CD4-positive, alpha-beta T cell treated with Interleukin-4 for 1 hour (primary cell): ENCODE data around the gene SH3PXD2B.
A peak's percentile ranks its signal among the peaks of the same experiment; 100 is the strongest.
"Not testable (repeated sequence)": the region's sequence is repeated elsewhere in the genome, so short reads cannot be mapped to it uniquely, and the experiment has no call there.

ENCODE experiments used
- DNase-seq, 2 donors: peaks; one replicate each; pipeline ENCODE4 v3.0.0-alpha.2; 2020 to 2022

The SH3PXD2B gene

DNA sequence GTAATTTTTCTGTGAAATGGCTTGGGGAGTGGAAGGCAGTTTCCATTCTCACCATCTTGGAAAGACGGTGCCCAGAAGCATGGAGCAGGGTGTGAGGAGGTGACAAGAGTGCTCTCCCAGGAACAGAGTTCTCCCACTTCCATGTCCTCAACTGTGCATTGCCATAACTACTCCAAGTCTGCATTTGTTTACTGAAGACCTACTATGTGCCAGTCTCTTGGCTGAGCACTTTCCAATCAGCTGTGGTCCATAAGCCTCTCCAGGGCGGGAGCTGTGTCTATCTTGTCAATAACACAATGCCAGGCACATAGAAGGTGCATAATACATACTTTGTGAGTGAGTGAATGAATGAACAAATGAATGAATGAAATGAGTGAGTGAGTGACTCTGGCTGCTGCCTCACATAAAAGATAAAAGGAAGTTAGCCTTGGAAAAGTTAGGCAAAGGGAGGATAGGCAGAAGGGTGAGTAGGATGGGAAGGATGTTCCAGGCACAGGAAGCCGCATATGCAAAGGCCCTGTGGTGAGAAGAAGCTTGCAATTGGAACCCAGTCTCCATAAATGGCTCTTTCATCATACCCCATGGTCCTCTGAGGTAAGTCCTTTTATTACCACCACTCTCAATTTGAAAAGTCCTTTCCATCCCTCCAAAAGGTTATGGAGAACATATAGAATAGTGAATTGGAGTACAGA is 31.3 kb upstream of the SH3PXD2B start:
- no peak for DNase-seq

DNA sequence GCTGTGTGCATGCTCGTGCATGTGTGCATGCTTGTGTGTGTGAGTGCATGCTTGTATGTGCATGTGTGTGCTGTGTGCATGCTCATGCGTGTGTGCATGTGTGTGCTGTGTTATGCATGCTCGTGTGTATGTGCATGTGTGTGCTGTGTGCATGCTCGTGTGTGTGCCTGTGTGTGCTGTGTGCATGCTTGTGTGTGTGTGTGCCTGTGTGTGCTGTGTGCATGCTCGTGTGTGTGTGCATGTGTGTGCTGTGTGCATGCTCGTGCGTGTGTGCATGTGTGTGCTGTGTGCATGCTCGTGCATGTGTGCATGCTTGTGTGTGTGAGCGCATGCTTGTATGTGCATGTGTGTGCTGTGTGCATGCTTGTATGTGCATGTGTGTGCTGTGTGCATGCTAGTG is 30.3 kb upstream of the SH3PXD2B start:
- no peak for DNase-seq

DNA sequence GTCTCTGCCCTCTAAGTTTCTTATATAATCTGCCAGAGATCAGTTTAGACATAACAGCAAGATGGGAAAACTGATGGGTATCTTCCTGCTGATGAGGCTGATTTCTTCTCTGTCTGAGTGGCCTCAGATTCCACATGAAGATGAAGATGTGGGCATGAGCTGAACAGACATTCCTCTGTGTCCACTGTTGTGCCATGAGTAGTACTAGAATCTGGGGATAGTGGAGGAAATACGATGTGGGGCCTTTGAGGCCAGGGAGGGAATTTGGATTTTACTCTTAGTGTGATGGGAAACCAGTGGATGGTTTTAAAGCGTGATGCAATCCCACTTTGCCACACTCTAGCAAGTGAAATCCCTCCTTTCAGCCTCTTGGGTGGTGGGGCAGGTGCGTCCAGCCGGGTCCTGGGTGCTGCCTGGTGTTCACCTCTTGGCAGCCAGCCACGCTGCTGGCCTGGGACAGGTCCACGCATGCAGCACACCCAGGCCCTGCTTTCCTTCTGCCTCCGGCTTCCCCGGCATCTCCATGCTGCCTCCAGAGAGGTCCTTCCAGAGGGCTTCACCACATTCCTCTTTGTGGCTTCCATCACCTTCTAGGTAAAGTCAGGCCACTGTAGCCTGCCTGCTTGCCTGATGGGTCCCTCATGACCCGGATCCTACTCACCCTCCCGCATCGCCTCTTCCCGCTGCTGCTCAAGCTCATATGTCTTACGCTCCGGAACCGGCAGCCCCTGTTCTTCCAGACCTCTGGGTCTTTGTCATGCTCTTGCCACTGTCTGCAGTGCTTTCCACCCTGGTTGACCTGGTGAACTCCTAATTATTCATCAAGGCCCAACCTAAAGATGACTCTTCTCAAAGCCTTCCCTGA is 28.1 kb upstream of the SH3PXD2B start:
- no peak for DNase-seq

DNA sequence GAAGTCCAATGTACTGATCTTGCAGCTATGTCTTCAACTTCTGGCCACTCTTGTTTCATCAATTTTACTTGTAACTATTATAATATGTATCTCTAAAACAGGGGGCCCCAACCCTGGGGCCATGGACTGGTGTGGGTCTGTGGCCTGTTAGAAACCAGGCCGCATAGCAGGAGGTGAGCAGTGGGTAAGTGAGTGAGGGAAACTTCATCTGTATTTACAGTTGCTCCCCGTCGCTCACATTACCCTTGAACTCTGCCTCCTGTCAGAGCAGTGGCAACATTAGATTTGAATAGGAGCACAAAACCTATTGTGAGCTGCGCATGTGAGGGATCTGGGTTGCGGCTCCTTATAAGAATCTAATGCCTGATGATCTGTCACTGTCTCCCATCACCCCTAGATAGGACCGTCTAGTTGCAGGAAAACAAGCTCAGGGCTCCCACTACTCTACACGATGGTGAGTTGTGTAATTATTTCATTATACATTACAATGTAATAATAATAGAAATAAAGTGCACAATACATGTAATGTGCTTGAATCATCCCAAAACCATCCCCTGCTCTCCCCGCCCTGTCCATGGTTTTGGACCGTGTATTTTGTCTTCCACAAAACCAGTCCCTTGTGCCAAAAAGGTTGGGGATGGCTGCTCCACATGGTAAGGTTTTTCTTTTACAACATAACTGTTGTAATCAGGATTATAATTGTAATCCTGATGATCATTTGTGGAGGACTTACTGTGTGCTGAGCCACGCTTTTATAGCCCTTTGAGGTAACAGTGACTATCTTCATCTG is 26.9 kb upstream of the SH3PXD2B start:
- no peak for DNase-seq

DNA sequence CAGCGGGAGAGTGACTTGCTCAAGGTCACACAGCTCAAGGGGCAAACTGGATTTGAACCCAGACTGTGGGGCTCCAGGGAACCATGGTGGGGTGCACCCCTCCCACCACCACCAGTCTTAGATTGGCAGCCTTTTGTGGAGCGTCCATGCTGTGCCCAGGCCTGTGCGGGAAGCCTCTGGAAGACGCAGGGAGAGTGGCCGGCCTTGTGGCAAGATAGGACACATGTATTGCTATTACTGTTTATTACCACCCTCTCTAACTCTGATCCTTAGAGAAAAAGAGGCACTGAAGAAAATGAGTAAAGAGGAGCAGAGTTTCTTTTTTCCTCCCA is 25.4 kb upstream of the SH3PXD2B start:
- DNase-seq: no peak

DNA sequence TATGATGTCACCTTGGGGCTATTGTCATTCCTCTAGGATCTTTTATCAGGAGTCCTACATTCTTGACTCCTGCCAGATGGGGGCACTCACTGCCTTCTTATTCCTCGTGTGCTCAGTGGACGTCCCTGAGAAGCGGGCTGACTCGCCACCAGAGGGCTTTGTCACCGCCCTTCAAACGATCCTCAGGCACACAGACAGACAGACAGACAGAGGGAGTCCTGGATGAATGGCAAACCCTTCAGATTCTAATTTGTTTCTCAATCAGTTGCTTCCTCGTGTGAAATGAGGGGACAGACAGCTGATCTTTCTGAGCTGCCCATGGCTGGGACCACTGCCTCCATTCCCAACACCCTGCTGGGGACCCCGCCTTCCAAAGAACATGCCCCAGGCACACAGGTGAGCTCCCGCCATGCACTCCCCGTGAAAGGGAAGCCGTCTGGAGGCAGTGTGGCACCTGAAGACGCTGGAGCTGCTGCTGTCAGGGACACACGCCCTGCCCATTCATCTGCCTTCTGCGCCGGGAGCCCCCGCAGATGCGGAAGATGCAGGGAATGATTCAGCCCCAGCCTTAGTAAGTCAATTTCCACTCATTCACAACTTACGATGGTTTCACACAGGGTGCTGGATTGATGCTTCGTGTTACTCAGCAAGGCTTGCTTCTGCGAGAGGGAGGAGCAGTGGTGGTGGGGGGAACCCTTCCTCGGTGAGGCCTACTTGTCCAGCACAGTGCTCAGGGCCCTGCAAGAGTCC is 24.9 kb upstream of the SH3PXD2B start:
- peak; percentile 65 to 75 for DNase-seq

DNA sequence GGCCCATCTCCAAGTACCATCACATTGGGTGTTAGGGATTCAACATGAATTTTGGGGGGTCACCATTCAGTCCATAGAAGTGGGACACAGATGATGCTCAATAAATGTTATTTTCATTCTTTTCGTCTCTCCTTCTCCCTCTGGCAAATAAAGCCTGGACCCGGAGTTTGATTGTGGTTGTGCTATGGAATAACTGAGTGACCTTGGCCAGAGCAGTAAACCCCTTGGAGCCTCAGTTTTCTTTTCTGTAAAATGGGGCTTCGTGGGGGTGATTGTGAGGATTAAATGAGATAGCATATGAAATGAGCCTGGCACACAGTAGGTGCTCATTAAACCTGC is 24.3 kb upstream of the SH3PXD2B start:
- DNase-seq: not testable (repeated sequence)

DNA sequence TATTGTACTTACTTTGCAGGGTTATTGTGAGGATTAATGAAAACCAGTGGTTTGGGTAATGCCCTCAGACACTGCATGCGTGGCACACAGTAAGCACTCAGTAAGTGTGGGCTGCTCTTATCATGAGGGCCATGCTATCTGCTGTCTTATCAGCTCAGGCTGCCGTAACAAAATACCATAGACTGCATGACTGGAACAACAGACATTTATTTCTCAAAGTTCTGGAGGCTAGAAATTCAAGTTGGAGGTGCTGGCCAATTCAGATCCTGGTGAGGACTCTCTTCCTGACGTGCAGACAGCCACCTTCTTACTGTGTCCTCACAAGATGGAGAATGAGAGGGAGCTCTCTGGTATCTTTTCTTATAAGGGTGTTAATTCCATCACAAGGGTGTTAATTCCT is 23.9 kb upstream of the SH3PXD2B start:
- DNase-seq: no peak

DNA sequence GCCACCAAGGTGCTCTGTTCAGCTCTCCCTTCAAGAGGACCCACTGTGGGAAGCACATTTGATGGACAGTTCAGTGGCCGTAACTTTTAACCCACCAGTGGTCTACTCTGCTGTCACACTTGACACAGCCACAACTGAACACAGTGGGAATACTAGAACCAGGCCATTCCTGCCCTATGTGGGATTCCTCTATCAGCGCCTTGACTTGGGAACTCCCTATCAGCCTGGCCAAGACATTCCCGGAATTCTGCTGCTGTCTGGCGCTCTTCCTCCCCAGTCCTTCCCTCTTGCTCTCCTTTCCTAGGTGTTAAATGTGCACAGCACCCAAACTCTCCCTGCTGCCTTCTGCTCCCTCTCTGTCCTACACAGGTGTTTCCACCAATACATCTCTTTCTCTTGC is 23.1 kb upstream of the SH3PXD2B start:
- DNase-seq: no peak

DNA sequence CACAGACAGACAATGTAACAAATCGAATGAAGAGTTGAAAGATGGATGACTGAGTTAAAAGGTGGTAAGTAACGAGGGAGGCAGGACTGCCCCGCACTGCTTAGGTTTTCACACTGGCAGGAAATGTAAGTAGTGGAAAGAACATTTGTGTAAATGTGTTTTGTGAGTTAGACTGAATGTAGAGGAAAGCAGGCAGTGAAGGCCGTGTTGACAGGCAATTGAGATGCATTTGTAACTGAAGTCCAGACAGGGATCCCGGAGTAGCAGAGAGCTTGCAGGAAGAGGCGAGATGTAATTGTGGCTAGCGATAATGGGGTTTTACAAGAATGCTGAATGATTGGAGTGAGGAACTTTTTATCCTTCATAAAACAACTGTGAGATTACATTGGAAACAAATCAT is 20.0 kb upstream of the SH3PXD2B start:
- DNase-seq: no peak

DNA sequence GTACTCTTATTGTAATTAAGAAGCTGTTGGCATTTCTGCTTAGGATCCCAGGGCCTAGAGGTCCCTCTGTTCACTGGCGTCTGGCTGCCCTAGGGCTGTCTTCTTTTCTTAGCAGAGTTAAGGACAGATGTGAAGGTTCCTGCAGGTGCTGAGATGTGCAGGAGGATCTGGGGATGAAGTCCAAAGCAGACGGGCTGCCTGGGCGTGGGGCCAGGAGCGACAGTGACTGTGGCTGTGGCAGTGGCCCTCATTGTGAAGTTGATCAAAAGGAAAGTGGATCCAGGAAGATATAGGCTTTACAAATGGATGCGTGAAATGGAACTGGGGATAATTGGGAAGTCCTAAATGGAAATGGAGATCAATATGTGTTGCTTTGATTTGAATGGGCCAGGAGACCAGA is 19.1 kb upstream of the SH3PXD2B start:
- DNase-seq: no peak

DNA sequence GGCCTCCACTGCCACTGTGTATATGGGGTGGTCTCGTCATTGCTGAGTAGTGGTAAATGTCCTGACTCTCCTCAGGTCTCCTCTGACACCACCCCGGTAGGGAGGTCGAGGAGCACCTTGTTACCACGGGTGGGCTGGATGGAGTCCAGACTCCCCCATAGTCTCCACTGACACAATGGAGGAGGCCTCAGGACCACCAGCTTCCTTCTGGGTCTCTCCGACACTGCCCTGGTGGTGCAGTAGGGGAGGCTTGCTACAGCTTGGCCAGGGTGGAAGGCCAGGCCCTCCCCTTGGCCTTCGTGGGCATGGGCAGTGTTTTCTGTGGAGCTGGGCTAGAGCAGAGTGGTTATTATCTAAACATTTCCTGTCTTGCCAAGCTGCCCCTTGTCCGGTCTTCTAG is 15.4 kb upstream of the SH3PXD2B start:
- DNase-seq: no peak

DNA sequence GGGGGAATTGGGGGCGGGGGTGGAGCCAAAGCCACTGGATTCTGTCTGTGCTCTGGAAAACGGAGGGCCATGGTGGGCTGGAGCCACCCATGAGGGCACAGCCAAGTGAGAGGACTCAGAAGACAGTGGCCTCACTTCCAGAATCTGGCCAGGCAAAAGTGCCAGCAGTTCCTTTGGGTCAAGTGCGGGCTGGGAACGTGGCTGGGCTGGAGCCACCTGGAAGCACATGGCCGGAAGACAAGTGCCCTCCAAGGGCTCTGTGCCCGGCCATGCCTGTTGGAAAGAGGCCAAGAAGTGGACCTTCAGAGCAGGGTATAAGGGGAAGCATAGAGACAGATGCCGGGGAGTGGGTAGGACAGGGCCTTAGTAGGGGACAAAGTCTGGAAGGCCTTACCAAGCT is 11.7 kb upstream of the SH3PXD2B start:
- DNase-seq: no peak

DNA sequence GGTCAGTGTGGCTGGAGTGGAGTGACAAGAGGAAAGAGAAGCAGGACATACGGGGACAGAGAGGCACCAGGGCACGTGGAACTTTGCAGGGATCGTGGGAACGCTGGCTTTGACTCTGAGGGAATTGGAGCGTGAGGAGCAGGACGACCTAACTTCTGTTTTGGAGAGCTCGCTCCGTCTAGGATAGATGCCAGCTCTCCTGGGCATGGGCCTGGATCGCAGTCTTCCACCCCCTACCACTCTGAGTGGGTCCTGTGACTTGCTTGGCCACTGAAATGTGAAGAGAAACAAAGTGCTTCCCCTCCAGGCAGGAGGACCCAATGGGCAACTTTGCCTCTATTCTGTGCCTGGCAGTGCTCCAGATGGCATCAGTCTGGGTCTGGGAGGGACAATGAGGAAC is 8.7 kb upstream of the SH3PXD2B start:
- DNase-seq: no peak

DNA sequence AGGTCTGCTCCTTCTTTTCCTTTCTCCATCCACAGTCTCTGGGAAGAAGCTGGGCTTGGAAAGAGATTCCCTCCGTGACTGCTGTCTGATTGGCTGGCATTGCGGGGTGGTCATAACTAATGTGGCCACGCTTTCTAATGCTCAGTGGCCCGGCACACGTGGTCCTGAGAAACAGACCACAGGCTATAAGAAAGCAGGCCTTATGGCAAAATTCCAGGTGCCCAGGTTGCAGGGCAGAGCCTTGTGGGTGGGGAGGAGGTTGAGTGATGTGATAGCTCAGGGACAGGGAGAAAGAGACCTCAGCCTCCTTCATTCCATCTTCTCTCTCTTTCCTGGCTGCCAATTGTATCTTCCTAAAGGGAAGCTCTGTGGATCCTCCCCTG is 5.4 kb upstream of the SH3PXD2B start:
- no peak for DNase-seq

DNA sequence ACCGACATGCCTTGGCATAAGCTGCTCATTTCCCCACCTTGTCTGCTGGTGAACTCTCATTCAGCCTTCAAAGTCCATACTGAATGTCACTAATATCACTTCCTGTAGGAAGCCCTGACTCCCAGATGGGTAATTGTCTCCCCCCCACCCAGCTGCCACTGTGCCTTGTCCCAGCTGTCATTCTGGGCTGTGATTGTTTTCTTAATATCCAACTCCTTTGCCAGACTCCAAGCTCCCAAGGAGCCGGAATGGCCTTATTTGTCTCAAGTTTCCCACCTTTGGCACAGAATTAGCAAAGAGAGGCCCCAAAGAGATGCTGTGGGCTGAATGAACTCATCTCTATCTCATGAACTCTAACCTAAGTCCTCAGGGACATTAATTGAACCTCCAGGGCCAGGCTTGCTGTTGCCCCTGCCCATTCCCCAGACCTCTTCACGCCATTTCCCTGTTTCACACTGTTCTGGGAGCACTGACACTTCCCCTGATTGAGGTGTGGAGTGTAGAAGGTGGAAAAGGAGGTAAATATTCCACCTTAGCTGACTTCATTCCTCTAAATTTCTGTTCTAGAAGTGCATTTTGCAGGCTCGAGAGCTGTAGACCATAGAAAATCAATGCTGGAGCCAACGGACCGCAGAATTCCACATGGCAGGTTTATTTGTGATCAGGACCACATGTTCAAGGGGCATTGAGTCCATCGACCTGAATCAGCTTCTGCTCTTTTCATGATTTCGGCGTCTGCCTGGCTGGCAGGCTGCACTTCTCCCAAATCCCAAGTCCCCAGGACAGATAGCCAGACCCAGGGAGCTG is 4.9 kb upstream of the SH3PXD2B start:
- DNase-seq: no peak

DNA sequence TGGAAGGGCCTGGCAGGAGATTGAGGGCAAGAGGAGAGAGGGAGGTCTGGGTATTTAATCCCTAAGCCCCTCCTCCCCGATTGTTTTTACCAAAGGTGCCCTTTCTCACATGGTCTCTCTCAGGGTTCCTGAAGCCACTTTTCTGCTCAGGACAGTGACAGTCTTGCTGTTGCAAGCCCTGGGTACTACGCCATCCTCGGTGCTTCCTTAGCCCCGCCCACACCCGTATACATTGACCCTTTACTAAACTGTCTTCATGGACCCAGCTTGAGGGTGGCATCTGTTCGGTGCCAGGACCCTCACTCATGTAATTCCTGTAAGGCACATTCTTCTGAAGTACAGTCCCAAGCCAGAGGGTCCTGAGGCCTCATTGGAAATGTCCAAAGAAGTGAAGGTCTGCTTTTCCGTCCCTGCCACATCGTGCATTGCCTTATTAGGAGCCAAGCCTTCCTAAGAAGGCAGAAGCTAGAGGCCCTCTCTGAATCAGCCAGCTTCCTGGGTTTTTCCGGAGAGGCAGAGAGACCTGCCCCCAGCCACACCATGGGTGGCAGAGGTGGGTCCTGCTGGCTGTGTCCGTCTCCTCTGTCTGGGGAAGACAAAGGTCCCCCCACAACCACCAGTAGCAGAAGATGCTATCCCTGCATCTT is 1.9 kb upstream of the SH3PXD2B start:
- DNase-seq: no peak

DNA sequence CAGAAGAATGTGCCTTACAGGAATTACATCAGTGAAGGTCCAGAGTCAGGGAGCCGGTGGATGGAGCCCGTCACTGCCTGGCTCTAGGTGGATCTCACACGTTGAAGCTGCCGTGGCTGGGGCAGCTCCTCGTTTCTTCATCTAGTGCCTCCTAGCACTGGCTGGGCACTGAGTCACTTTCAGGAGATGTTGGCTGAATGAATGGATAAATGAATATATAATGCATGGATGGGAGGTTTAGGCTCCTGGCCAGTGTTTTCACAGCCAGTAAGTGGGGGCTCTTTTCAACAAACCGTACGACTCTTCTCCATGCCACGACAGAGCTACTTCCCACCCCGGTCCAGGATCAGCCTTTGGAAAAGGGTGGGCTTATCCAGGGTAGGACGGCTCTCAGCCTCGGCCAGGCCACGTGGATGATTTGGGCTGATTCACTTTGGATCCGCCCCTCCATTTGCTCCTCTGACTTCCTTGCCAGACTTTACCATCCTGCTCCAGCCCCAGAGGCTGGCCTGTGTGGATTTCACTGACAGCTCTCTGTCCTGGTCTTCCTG is 1.3 kb upstream of the SH3PXD2B start:
- DNase-seq: no peak

DNA sequence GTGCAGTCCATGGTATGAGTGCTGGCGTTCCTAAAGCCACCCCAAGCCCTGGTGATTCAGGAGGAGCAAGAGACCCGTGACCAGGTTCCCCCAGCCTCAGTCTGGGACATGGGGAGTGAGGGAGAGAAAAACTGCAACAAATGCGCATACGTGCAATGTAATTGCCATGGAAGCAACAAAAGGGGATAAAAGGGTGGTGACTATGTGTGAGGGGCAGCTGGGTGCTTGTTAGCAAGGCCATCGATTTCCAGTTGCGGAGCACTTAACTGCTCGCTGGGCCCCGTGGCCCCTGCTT is 709 bp upstream of the SH3PXD2B start:
- no peak for DNase-seq

DNA sequence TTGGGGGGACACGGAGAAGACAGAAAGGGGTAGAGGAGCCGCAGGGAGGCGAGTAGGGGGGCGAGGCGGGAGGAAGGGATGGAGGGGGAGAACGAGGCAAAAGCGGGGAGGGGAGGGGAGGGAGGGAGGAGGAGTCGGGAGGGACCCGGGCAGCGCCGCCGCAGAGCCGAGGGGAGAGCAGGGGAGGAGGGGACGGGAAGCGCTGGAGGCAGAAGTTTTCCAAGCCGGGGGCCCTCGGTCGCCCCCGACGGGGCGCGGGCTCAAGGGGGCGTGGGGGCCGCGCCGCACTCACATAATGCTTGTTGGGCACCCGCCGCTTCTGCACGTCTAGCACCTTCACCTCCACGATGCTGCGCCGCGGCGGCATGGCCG is 353 bp downstream of the SH3PXD2B start:
- peak in 1 of 2 donors; percentile 3 for DNase-seq

DNA sequence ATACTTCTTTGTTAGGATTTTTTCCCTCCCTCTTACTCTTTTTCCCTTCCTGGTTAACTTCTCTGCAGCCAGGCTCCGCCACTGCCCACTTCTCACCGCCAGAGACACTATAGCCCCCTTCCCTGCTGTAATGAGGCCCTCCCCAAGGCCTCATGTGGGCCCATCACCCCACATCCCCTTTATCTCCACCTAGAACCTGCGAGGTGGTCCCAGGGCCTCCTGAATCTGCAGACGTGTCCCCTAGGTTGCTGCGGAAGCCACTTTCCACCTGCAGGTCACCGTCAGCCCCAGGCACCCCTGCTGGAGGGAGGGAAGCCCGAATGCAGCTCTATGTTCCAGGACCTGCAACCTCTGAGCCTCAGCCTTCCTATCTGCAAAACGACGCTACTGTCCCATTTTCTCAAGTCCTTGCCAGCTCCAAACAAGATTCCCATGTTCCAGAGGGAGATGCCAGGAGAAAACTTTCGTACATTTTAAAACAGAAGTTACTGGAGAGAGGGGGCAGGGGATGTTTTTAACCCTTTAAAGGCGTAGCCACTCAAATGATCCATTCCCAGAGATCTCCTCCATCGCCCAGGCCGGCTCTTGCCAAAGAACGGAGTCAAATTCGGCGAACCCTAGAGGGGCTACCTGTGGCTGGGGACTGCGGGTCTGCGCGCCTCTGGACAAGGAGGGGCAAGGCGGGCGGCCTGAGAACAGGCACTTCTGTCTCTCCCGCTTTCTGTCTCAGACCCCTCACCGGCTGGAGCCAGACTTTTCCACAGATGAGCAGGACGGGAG is 929 bp downstream of the SH3PXD2B start:
- DNase-seq: no peak
